NCI-H1930 (cell line): ENCODE measurements around the gene DLG1.

Source experiments
- DNase-seq, 2 experiments: peaks; one replicate each; lab custom pipeline; 2025; lab: John Stamatoyannopoulos, UW

The DLG1 gene

GRCh38 chr3:197173620-197174019, 124.8 kb downstream of the DLG1 start:
- no peak for DNase-seq

GRCh38 chr3:197171481-197172067, 126.8 kb downstream of the DLG1 start:
- DNase-seq: no peak

- no peak for DNase-seq
Observed at GRCh38 chr3:197169028-197169427, 129.4 kb downstream of the DLG1 start.

GRCh38 chr3:197168606-197169005, 129.8 kb downstream of the DLG1 start:
- no peak for DNase-seq

GRCh38 chr3:197168063-197168462, 130.3 kb downstream of the DLG1 start:
- DNase-seq: no peak

- no peak for DNase-seq
Observed at GRCh38 chr3:197167549-197167948, 130.9 kb downstream of the DLG1 start.

- no peak for DNase-seq
Observed at GRCh38 chr3:197165890-197166289, 132.5 kb downstream of the DLG1 start.

GRCh38 chr3:197155046-197155445, 143.4 kb downstream of the DLG1 start:
- DNase-seq: no peak

GRCh38 chr3:197151580-197151979, 146.8 kb downstream of the DLG1 start:
- peak in 1 of 2 experiments; percentile 6 for DNase-seq

- no peak for DNase-seq
Observed at GRCh38 chr3:197149528-197149927, 148.9 kb downstream of the DLG1 start.

- DNase-seq: no peak
Observed at GRCh38 chr3:197144188-197144587, 154.2 kb downstream of the DLG1 start.

- DNase-seq: no peak
Observed at GRCh38 chr3:197139586-197139985, 158.8 kb downstream of the DLG1 start.

GRCh38 chr3:197137751-197138150, 160.7 kb downstream of the DLG1 start:
- DNase-seq: no peak

- DNase-seq: no peak
Observed at GRCh38 chr3:197136744-197137143, 161.7 kb downstream of the DLG1 start.

- DNase-seq: no peak
Observed at GRCh38 chr3:197135212-197135611, 163.2 kb downstream of the DLG1 start.

GRCh38 chr3:197132916-197133530, 165.4 kb downstream of the DLG1 start:
- no peak for DNase-seq

- DNase-seq: no peak
Observed at GRCh38 chr3:197125636-197126035, 172.8 kb downstream of the DLG1 start.

- no peak for DNase-seq
Observed at GRCh38 chr3:197124713-197125112, 173.7 kb downstream of the DLG1 start.

- DNase-seq: no peak
Observed at GRCh38 chr3:197122394-197122793, 176.0 kb downstream of the DLG1 start.

GRCh38 chr3:197117114-197117513, 181.3 kb downstream of the DLG1 start:
- DNase-seq: no peak

GRCh38 chr3:197114007-197114406, 184.4 kb downstream of the DLG1 start:
- DNase-seq: no peak

GRCh38 chr3:197111685-197112084, 186.7 kb downstream of the DLG1 start:
- no peak for DNase-seq

GRCh38 chr3:197105786-197106185, 192.6 kb downstream of the DLG1 start:
- DNase-seq: no peak

- no peak for DNase-seq
Observed at GRCh38 chr3:197104738-197105137, 193.7 kb downstream of the DLG1 start.
